Smooth muscle cell (in vitro differentiated cells): ENCODE data around the gene C19orf38. TPM values are rescaled to one million over a fixed set of nuclear protein-coding genes. Genes with fewer than 3 reads are reported as not detected.

Source experiments
- DNase-seq: peaks from one replicate; lab custom pipeline; 2025; ENCODE audit not compliant: unreplicated experiment; lab: John Stamatoyannopoulos, UW
- H2AFZ ChIP-seq: fragments of 200-600 bp; sonication (generic); 2 replicates; pipeline ENCODE4 v1.6.0; 2016; ENCODE audit warnings: antibody characterized with exemption, low read depth, mild to moderate bottlenecking
- H3F3A ChIP-seq: fragments of 200-600 bp; sonication (generic); 2 replicates; pipeline ENCODE4 v1.6.0; 2017; ENCODE audit warnings: antibody characterized with exemption, low read depth
- H3K27ac ChIP-seq: fragments of 200-600 bp; sonication (generic); 2 replicates; pipeline ENCODE4 v1.5.1; 2016; ENCODE audit warnings: low read depth, mild to moderate bottlenecking
- H3K27me3 ChIP-seq: fragments of 200-600 bp; sonication (generic); 2 replicates; pipeline ENCODE4 v1.6.1; 2016; ENCODE audit warnings: low read depth, mild to moderate bottlenecking
- H3K36me3 ChIP-seq: fragments of 200-600 bp; sonication (generic); 2 replicates; pipeline ENCODE4 v1.5.1; 2016; ENCODE audit warnings: low read depth
- H3K4me1 ChIP-seq: fragments of 200-600 bp; sonication (generic); 2 replicates; pipeline ENCODE4 v1.5.1; 2016; ENCODE audit warnings: low read depth
- H3K4me2 ChIP-seq: fragments of 200-600 bp; sonication (generic); 2 replicates; pipeline ENCODE4 v1.6.0; 2016; ENCODE audit warnings: mild to moderate bottlenecking
- H3K4me3 ChIP-seq: fragments of 200-600 bp; sonication (generic); 2 replicates; pipeline ENCODE4 v1.5.1; 2016; ENCODE audit warnings: mild to moderate bottlenecking
- H3K79me2 ChIP-seq: fragments of 200-600 bp; sonication (generic); 2 replicates; pipeline ENCODE4 v1.6.0; 2016; ENCODE audit warnings: low read depth, mild to moderate bottlenecking
- H3K9ac ChIP-seq: fragments of 200-600 bp; sonication (generic); 2 replicates; pipeline ENCODE4 v1.6.0; 2016; ENCODE audit warnings: low read depth
- H3K9me3 ChIP-seq: fragments of 200-600 bp; sonication (generic); replicated peaks from 2 replicates; pipeline ENCODE4 v1.5.1; 2016; ENCODE audit warnings: low read depth
- H4K20me1 ChIP-seq: fragments of 200-600 bp; sonication (generic); 2 replicates; pipeline ENCODE4 v1.6.0; 2016; ENCODE audit warnings: low read depth
- WGBS: methylation state at CpG from one replicate; pipeline ENCODE4 v1.1.7; 2016; ENCODE audit warnings: low lambda C conversion rate; 5-methylcytosine and 5-hydroxymethylcytosine counted together
- polyA plus RNA-seq: library from polyadenylated mRNA; unstranded; fragments of >200 nt; fragmentation: Nextera tagmentation; extraction: Ambion mirVana; gene quantifications from 2 replicates; pipeline ENCODE4 v1.2.1, GENCODE V29; 2016
- total RNA-seq: library from RNA; depleted of rRNA; stranded (reverse); fragments of >200 nt; gene quantifications from 2 replicates; pipeline ENCODE4 v1.2.3, GENCODE V29; 2014
- TF ChIP-seq, protein P1 (sequence below): fragments of 200-600 bp; sonication (generic); IDR thresholded peaks from 2 replicates; pipeline ENCODE4 v1.5.1; 2017; ENCODE audit warnings: borderline replicate concordance, mild to moderate bottlenecking, antibody characterized with exemption; ENCODE audit not compliant: insufficient read depth, poor library complexity, severe bottlenecking

Gene C19orf38
- total and polyA plus RNA-seq, 2 experiments from 2014 or later = 0.13 to 1.5 TPM

GRCh38 chr19:10912619-10913018 lies 64.4 kb downstream of the C19orf38 start:
- no peak overlapping the region for H3K4me3 ChIP-seq
- no peak overlapping the region for H3K9ac ChIP-seq
- H3K36me3 ChIP-seq = peaks cover 5% of the 10 kb centered on the region
- WGBS = 97% methylated on average over 17 of the region's 18 CpGs
- no peaks in the 10 kb centered on the region for H3K79me2 ChIP-seq
- H3K27ac ChIP-seq = no peak overlapping the region
- TF ChIP-seq, protein P1, sequence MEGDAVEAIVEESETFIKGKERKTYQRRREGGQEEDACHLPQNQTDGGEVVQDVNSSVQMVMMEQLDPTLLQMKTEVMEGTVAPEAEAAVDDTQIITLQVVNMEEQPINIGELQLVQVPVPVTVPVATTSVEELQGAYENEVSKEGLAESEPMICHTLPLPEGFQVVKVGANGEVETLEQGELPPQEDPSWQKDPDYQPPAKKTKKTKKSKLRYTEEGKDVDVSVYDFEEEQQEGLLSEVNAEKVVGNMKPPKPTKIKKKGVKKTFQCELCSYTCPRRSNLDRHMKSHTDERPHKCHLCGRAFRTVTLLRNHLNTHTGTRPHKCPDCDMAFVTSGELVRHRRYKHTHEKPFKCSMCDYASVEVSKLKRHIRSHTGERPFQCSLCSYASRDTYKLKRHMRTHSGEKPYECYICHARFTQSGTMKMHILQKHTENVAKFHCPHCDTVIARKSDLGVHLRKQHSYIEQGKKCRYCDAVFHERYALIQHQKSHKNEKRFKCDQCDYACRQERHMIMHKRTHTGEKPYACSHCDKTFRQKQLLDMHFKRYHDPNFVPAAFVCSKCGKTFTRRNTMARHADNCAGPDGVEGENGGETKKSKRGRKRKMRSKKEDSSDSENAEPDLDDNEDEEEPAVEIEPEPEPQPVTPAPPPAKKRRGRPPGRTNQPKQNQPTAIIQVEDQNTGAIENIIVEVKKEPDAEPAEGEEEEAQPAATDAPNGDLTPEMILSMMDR = no peak
- DNase-seq = no peak
- no peaks in the 10 kb centered on the region for H3K27me3 ChIP-seq
- no peaks in the 10 kb centered on the region for H3F3A ChIP-seq
- no peaks in the 10 kb centered on the region for H3K9me3 ChIP-seq
- H2AFZ ChIP-seq = no peak overlapping the region
- H4K20me1 ChIP-seq = peaks cover 8% of the 10 kb centered on the region
- no peak overlapping the region for H3K4me2 ChIP-seq
- H3K4me1 ChIP-seq = no peaks in the 10 kb centered on the region

- TF ChIP-seq, protein P1 = no peak
- H3K9ac ChIP-seq = no peak overlapping the region
- 96% methylated on average over 24 of the region's 24 CpGs for WGBS
- no peak for DNase-seq
- peaks cover 5% of the 10 kb centered on the region for H3K36me3 ChIP-seq
- no peaks in the 10 kb centered on the region for H3K27me3 ChIP-seq
- H2AFZ ChIP-seq = no peak overlapping the region
- H3K4me1 ChIP-seq = no peaks in the 10 kb centered on the region
- H3F3A ChIP-seq = no peaks in the 10 kb centered on the region
- no peak overlapping the region for H3K4me2 ChIP-seq
- no peaks in the 10 kb centered on the region for H3K79me2 ChIP-seq
- H3K4me3 ChIP-seq = no peak overlapping the region
- H4K20me1 ChIP-seq = no peaks in the 10 kb centered on the region
- H3K9me3 ChIP-seq = no peaks in the 10 kb centered on the region
- H3K27ac ChIP-seq = no peak overlapping the region
These were observed 65.6 kb downstream of the C19orf38 start for GRCh38 chr19:10913716-10914340.

DNA sequence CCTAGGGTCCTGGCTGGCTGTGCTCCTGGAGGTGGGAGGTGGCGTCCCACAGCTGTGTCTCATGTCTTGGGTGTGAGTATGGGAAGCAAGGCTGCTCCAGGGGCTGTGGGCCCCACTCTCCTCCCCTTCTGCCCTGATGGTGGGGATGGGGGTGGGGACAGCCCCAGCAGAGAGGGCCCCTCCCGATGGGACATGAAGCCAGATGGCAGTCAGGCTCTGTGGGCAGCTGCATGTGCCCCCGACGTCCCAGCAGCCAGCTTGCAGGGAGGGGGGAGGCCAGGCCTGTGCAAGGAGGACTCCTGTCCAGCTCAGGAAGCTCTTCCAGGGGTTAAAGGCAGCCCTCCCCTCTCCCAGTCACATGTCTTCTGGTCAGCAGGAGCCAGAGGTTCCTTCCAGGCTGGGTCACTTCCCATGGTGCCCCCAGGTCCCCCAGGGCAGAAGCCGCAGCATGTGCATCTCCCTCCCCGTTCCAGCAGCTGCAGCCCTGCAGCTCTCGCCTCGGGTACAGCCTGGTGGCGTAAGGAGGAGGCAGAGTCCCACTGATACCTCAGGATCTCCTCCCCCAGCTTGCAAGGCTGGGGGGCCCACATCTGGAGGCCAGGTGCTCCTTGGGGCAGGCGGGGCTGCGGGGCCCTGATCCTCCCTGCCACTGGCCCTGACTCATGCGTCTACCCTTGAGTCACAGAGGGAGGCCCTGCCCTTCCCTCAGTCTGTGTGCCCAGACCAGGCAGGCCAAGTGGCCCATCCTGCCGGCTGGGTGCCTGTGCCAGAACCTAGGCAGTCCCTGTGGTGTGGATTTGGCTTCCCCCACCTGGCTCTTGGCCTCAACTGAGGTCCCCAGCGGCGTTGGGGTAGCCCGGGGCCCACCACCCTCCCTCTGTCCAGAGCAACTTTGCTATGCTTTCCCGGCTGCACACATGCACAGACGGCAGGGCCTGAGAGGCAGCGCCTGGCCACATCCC lies 67.2 kb downstream of the C19orf38 start:
- Histone ChIP-seq H3K4me1 (no peaks in the 10 kb centered on the region), H3K4me2 (peak overlapping the region; percentile 48), H3K9me3 (no peaks in the 10 kb centered on the region), H3K79me2 (no peaks in the 10 kb centered on the region), H2AFZ (no peak overlapping the region), H3K36me3 (no peaks in the 10 kb centered on the region), H3K4me3 (no peak overlapping the region), H3K27me3 (no peaks in the 10 kb centered on the region), H4K20me1 (peaks cover 4% of the 10 kb centered on the region), H3K9ac (no peak overlapping the region), H3F3A (no peaks in the 10 kb centered on the region), H3K27ac (peak overlapping the region; percentile 60)
- WGBS = 74% methylated on average over 17 of the region's 19 CpGs
- TF ChIP-seq, protein P1 = no peak
- DNase-seq = no peak
